ENCODE results near the gene MAN2A2.
A peak's percentile ranks its signal among the peaks of the same experiment; 100 is the strongest.

DNA sequence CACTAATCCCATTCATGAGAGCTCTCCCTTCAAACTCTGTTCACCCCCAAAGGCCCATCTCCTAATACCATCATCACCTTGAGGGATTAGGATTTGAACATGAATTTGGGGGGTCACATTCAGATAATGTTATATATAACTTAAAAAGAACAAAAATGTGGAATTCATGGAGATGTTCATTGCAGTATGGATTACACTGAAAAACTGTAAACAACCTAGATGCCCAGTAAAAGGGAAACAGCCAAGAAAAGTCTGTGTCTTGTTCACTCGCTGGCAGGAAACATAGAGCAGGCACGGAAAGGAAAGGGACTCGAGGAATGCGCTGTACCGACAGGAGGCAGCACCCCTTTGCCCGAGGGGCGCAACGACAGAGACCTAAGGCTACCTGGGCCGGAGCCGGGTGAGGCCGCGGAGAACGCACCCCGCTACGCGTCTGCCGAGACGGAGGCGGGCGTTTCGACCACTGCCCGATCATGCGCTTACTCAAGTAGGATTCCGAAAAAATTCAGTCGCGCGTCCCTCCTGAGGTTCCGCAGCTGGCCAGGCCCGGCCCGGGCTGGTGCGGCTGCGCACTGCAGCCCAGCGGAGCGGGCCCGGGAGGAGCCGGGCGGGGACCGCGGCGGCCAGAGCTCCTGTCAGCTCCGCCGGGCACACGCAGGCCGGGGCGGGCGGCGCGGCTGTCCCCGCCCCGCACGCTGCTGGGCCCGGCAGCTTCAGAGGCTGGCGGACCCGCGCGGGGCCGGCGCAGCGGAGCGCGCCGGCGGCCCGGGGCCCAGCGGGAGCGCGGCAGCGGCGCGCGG, 862 bp upstream of the MAN2A2 start:
- TF ChIP-seq, protein P1, sequence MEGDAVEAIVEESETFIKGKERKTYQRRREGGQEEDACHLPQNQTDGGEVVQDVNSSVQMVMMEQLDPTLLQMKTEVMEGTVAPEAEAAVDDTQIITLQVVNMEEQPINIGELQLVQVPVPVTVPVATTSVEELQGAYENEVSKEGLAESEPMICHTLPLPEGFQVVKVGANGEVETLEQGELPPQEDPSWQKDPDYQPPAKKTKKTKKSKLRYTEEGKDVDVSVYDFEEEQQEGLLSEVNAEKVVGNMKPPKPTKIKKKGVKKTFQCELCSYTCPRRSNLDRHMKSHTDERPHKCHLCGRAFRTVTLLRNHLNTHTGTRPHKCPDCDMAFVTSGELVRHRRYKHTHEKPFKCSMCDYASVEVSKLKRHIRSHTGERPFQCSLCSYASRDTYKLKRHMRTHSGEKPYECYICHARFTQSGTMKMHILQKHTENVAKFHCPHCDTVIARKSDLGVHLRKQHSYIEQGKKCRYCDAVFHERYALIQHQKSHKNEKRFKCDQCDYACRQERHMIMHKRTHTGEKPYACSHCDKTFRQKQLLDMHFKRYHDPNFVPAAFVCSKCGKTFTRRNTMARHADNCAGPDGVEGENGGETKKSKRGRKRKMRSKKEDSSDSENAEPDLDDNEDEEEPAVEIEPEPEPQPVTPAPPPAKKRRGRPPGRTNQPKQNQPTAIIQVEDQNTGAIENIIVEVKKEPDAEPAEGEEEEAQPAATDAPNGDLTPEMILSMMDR (conservative IDR thresholded peaks at IDR 0.05; ENCODE audit: low read length) = peak; percentile 72
- TF ChIP-seq EZH2phosphoT487 (IDR thresholded peaks at IDR 0.05; ENCODE audit: borderline replicate concordance, low read depth, low read length) = peak; percentile 79; the same call in 1 of the 2 replicates

All from OCI-LY7 (cell line).